Measurements from ENCODE around the gene STK32B. TPM values are rescaled to one million over a fixed set of nuclear protein-coding genes. Genes with fewer than 3 reads are reported as not detected.
"Not testable (repeated sequence)": the region's sequence is repeated elsewhere in the genome, so short reads cannot be mapped to it uniquely, and the experiment has no call there.

STK32B gene
- total RNA-seq, 1 experiment from 2014 or later = not detected

- intact Hi-C loops (cut with micrococcal nuclease; ENCODE audit: unreplicated experiment) = no loop called here
- DNase-seq = no peak
- TF ChIP-seq CTCF (IDR thresholded peaks at IDR 0.05; ENCODE audit: unreplicated experiment) = no peak
- H3K27me3 Mint-ChIP-seq (ENCODE audit: unreplicated experiment) = no peaks in the 10 kb centered on the region
- no peaks in the 10 kb centered on the region for H3K36me3 Mint-ChIP-seq (ENCODE audit: insufficient read depth, unreplicated experiment)
- no peak overlapping the region for H3K4me3 Mint-ChIP-seq (ENCODE audit: low read depth, unreplicated experiment)
- no peak overlapping the region for H3K27ac Mint-ChIP-seq (ENCODE audit: unreplicated experiment)
- H3K9me3 Mint-ChIP-seq (ENCODE audit: low read depth, unreplicated experiment) = peaks cover 6% of the 10 kb centered on the region
- CTCF ChIA-PET = interaction anchor here (0.5 kb wide), 1 partner anchor 23 kb away, joined by 3 read pairs; no protein-coding TSS in a partner anchor
- H3K4me1 Mint-ChIP-seq (ENCODE audit: low read depth, unreplicated experiment) = no peaks in the 10 kb centered on the region
- no TSS peak for BruUV-seq (replicated peaks)
These were observed 113.1 kb downstream of the STK32B start for GRCh38 chr4:5164221-5164912.

GRCh38 chr4:5165420-5166369 is 114.4 kb downstream of the STK32B start:
- no peak overlapping the region for H3K4me3 Mint-ChIP-seq (ENCODE audit: low read depth, unreplicated experiment)
- H3K27ac Mint-ChIP-seq (ENCODE audit: unreplicated experiment) = no peak overlapping the region
- no peaks in the 10 kb centered on the region for H3K27me3 Mint-ChIP-seq (ENCODE audit: unreplicated experiment)
- CTCF ChIA-PET = no interaction called here
- DNase-seq = no peak
- H3K36me3 Mint-ChIP-seq (ENCODE audit: insufficient read depth, unreplicated experiment) = no peaks in the 10 kb centered on the region
- intact Hi-C loops (cut with micrococcal nuclease; ENCODE audit: unreplicated experiment) = no loop called here
- TF ChIP-seq CTCF (IDR thresholded peaks at IDR 0.05; ENCODE audit: unreplicated experiment) = no peak
- peaks cover 6% of the 10 kb centered on the region for H3K9me3 Mint-ChIP-seq (ENCODE audit: low read depth, unreplicated experiment)
- H3K4me1 Mint-ChIP-seq (ENCODE audit: low read depth, unreplicated experiment) = no peaks in the 10 kb centered on the region
- BruUV-seq (replicated peaks) = no TSS peak

GRCh38 chr4:5166377-5166776 is 115.1 kb downstream of the STK32B start:
- Mint-ChIP-seq H3K36me3 (ENCODE audit: insufficient read depth, unreplicated experiment) (no peaks in the 10 kb centered on the region), H3K4me1 (ENCODE audit: low read depth, unreplicated experiment) (no peaks in the 10 kb centered on the region), H3K27me3 (ENCODE audit: unreplicated experiment) (no peaks in the 10 kb centered on the region), H3K9me3 (ENCODE audit: low read depth, unreplicated experiment) (peaks cover 6% of the 10 kb centered on the region), H3K4me3 (ENCODE audit: low read depth, unreplicated experiment) (no peak overlapping the region), H3K27ac (ENCODE audit: unreplicated experiment) (no peak overlapping the region)
- no peak for TF ChIP-seq CTCF (IDR thresholded peaks at IDR 0.05; ENCODE audit: unreplicated experiment)
- DNase-seq = no peak
- no TSS peak for BruUV-seq (replicated peaks)
- CTCF ChIA-PET = no interaction called here
- intact Hi-C loops (cut with micrococcal nuclease; ENCODE audit: unreplicated experiment) = no loop called here

GRCh38 chr4:5168891-5169290 is 117.6 kb downstream of the STK32B start:
- intact Hi-C loops (cut with micrococcal nuclease; ENCODE audit: unreplicated experiment) = no loop called here
- Mint-ChIP-seq H3K27ac (ENCODE audit: unreplicated experiment) (no peak overlapping the region), H3K4me3 (ENCODE audit: low read depth, unreplicated experiment) (no peak overlapping the region), H3K4me1 (ENCODE audit: low read depth, unreplicated experiment) (no peaks in the 10 kb centered on the region), H3K27me3 (ENCODE audit: unreplicated experiment) (no peaks in the 10 kb centered on the region), H3K36me3 (ENCODE audit: insufficient read depth, unreplicated experiment) (no peaks in the 10 kb centered on the region), H3K9me3 (ENCODE audit: low read depth, unreplicated experiment) (peaks cover 2% of the 10 kb centered on the region)
- no peak for TF ChIP-seq CTCF (IDR thresholded peaks at IDR 0.05; ENCODE audit: unreplicated experiment)
- DNase-seq = no peak
- CTCF ChIA-PET = no interaction called here
- BruUV-seq (replicated peaks) = no TSS peak

GRCh38 chr4:5175836-5176235 is 124.6 kb downstream of the STK32B start:
- not testable (repeated sequence) for H3K27me3 Mint-ChIP-seq (ENCODE audit: unreplicated experiment)

More at GRCh38 chr4:5175836-5176235, 124.6 kb downstream of the STK32B start:
- CTCF ChIA-PET; H3K27ac Mint-ChIP-seq (ENCODE audit: unreplicated experiment); H3K36me3 Mint-ChIP-seq (ENCODE audit: insufficient read depth, unreplicated experiment); H3K4me3 Mint-ChIP-seq (ENCODE audit: low read depth, unreplicated experiment); DNase-seq; intact Hi-C loops (cut with micrococcal nuclease; ENCODE audit: unreplicated experiment); H3K4me1 Mint-ChIP-seq (ENCODE audit: low read depth, unreplicated experiment); BruUV-seq (replicated peaks); H3K9me3 Mint-ChIP-seq (ENCODE audit: low read depth, unreplicated experiment): not testable (repeated sequence)
